GM12872 (cell line): ENCODE measurements around the gene MCM9.

ENCODE experiments used
- CTCF ChIP-seq: IDR thresholded peaks from 3 replicates; pipeline ENCODE4 v1.5.1; 2011; ENCODE audit warnings: low read depth, mild to moderate bottlenecking, low read length, moderate library complexity; ENCODE audit not compliant: insufficient read depth

Gene MCM9

GRCh38 chr6:118768904-118769325 lies 166.0 kb downstream of the MCM9 start:
- no peak for TF ChIP-seq CTCF

- no peak for TF ChIP-seq CTCF
Measured at GRCh38 chr6:118768441-118768840, 166.5 kb downstream of the MCM9 start.

- TF ChIP-seq CTCF = no peak
Measured at GRCh38 chr6:118764766-118765165, 170.2 kb downstream of the MCM9 start.
